Stimulated activated CD8-positive, alpha-beta memory T cell treated with anti-CD3 and anti-CD28 coated beads, Interleukin-2, amount 100 ng/mL, for 1 hour (primary cell): Measurements from ENCODE around the gene CACNA1E.

Experiments used
- DNase-seq, 2 donors: peaks; one replicate each; pipeline ENCODE4 v3.0.0-alpha.2; 2020; ENCODE audit warnings: low read depth in 2 of 2

The CACNA1E gene

DNA sequence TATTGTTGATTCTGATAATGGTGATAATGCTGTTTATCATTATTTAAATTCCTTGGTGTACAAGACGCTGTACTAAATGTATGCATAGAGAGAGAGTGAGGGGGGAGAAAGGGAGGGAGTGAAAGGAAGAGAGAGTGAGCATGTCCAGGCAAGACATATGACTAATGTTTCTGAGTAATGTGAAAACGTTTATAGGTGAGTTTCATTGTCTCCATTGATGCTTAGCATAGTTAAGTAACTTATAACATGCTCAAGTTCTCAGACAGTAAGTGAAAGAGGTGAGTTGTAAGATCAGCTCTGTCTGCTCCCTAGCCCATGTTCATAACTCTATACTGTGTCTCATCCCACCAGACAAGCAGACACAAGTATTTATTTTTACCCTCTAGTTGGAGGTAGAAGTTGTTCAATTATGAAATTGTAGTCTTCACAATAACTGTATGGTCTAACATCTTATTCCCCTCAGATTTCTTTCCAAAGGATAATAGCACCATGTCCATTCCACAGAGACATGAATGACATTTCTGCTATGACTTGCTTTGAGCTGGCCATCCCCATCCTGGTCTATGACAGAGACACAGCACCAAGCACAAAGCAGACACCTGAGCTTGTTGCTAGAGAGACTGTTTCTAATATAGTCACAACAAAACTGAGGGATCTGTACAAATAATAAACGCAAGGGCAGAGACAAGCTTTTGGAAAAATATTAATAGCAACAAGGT lies 285.1 kb downstream of the CACNA1E start:
- no peak for DNase-seq

DNA sequence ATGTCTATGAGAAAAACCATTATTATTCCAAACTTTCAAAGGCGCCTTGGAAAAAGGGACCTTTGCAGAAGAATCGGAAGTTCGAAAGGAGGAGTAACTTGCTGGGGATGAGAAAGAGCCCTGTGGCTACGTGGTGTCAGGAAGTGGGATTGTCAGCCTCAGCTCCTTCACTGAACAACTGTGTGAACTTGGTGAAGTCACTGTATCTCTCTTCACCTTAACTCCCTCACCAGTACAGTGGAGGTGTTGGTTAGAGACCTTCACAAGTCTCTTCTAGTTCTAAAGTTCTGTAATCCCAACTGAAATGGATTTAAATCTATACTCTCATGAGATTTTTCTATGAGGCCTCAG lies 285.6 kb downstream of the CACNA1E start:
- DNase-seq = no peak

DNA sequence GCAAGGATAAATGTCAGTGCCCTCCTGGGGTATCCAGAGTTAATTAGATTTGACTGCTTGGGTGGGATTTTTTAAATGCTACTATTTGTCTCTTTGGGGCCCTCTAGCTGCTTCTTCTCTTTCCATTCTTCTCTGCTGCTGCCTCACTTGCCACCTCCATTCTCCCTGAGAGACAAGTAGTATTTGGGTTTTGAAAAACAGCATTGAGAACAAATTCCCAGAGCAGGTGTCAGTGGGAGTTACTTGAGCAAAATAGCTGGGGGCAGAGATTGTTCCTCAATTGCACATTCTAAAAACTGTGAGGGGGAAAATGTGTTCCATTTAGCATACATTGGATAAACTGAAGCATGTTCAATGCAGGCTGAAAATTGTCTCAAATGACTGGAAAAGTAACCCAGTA lies 286.5 kb downstream of the CACNA1E start:
- no peak for DNase-seq

DNA sequence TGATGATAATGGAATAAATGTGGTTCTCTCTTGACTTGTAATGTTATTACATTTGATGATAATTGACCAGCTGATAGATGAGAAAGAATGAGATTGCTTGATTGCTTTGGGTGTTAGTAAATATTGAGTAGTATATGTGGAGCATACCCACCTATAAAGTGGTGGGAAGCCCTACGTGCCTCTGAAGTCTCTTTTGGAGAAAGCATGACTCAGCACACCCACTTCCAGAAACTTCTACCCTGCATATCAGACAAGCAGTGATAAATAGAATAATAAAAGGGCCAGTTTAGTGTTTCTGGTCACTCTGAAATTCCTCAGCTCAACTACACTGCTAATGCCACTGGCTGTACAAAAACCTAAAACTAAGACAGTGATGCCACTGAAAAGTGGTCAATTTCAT lies 289.4 kb downstream of the CACNA1E start:
- DNase-seq = no peak

DNA sequence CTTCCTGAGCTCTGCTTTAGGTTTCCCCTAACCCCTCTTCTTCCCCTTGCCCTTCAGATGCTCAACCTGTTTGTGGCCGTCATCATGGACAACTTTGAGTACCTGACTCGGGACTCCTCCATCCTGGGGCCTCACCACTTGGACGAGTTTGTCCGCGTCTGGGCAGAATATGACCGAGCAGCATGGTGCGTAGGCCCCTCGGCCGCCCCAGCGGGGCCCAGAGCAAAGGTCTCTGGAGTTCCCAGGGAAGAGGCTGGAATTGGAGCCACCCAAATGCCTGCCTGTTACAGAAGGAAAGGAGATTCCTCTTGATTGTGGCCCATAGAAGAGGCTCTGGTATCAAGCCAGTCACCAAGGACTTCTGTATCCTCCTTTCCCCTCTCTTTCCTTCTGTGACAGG lies 292.7 kb downstream of the CACNA1E start:
- no peak for DNase-seq

DNA sequence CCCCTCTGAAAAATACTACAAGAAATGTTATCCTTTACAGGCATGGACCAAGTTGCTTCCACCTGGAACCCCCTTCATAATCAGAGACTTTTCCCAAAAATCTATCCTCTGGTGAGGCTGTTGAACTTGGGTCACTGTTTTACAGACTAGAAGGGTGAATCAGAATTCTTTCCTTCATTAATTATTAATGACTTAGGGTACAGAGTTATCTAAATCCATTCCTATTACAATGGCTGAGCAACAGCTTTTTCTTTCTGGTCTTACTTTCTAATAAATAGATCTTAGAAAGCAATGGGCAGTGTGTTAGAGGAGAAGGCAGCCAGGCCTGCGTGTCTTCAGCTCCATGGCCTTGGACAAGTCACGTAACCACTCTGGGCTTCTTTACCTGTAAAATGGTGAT lies 294.0 kb downstream of the CACNA1E start:
- no peak for DNase-seq

DNA sequence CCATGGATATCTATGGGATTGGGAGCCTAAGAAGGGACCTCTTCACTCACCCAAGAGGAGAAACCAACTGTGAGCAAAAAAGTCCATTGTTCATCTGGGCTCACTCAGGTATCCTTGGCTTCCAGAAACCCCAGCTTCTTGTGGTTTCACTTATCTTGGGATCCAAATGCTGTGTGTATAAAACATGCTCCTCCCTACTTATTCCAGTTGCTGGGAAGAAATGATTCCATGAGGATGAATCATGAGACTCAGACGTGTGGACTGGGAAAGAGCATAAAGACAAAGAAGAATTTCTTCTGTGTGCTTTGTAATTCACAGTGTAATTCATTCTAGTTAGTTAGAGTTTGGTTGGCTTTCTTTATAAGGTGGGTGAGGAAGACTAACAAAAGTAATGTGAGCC lies 294.5 kb downstream of the CACNA1E start:
- DNase-seq = no peak

DNA sequence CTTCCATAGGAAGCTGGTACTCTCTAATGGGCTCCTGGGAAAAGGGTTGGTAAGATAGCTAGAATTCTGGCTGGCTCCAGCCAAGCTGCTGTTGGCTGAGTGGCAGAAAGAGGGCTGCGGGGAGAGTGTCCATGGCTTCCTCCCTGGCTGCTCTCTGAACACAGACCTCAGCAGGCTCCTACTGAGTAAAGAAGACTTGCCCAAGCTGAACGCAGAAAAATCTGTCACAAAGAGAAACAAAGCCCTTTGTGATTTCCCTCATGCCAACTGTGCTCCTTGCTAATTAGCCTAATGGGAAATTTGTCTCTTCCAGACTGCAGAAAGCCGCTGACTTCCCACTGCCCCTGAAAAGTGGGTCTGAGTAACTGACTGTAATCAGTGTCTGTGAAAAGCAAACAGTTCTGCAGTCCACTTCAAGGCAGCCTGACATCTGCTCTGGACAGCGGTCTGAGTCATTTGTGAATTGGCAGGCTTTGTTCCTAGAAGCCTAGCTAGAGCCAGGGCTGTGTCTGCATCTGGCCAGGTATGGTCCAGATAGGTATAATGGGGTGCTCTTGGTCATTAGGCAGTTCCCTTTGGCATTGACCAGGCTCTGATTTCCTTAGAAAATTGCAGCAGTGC lies 295.4 kb downstream of the CACNA1E start:
- no peak for DNase-seq

DNA sequence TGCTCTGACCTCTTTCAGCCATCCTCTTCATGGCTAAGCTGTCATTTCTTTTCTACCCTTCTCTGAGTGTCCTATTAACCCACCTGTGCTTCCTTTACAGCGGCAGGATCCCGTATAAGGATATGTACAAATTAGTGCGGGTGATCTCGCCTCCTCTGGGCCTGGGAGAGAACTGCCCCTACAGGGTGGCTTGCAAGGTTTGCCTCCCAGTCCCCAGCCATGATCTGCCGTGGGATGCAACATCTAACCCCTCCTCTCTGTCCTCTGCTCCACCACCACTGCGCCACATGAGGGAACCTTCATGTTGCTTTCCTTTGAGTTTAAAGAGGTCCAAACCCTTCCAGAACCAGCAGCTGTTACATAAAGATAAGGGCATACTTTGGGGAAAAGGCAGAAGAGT lies 296.0 kb downstream of the CACNA1E start:
- no peak for DNase-seq

DNA sequence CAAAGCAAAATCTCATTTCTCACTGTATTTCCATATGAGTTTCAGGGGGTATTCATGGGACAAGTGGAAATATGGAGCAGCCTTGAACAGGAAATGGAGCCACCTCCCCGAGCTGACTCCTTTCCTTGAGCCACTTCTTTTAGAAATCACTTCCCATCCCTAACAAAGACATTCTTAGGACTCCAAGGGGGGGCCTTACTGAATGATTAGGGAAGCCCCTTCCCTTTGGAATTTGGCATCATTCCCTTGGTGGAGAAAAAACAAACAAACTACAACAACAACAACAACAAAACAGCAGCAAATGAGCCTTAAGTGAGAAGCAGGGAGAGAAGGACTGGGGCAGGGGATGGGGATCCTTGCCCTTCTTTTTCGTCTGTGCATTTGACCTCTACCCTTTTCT lies 299.9 kb downstream of the CACNA1E start:
- DNase-seq = no peak

DNA sequence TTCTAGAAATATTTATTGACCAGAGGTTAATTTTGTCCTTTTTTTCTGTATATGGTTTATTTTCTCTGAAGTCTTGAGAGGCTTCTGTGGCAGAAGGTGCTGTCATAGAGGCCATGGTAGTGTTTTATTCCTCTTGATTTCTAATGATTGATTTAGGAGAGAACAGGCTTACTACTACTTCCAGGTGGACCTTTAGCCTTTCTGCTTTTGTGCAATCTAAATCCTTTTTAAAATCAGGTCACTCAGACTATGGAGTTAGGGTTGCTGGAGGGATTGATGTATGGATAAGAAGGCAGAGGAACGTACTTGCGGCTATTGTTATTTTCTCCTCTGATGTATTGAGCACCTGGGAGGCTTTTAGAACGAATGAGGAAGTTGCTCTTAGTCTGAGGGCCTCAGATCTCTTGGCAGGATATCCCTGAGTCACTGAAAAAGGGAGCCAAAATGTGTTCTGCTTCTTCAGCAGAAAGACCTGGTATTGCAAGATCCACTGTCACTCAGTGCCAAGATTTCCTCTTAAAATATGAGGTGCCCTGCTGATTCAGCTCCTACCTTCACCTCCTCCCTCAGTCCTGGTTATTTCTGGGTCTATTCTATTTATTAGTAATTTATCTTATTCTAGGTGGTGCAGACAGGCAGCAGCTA lies 300.8 kb downstream of the CACNA1E start:
- DNase-seq = no peak

DNA sequence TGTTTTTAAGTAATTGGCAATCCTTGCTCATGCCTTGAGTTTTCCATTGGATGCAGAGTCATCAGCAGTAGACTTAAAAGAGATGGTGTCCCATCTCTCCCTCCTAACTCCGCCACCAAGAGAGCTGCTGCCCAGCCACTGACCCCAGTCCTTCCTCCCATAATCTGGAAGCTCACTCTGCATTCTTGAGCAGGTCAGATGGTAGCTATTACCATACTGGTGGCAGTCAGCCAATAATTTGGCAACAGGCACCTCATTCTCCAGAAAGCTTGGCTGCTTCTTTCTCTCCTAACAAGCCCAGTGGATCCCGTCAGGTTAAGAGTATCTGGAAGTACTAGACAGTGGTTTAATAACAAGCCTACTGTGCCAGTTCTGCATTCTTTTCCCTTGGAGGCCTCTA lies 306.1 kb downstream of the CACNA1E start:
- DNase-seq = no peak

DNA sequence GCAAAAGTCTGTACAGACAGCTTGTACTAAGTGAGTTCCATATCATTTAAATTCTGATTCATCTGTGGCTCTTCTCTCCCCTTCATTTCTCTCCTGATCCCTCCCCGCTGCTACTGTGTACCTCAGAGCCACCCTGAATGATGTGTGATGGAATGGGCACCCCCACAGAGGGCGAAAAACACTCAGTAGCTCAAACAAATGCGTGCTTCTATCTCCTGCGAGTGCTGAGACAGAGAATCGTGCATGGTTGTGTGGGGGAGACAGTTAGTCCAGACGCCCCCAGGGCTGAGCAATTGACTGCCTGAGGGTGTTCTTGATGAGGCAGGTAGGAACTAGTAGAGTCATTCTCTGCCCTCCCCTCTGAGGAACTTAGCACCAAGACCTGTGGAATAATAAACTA lies 308.4 kb downstream of the CACNA1E start:
- DNase-seq = no peak

DNA sequence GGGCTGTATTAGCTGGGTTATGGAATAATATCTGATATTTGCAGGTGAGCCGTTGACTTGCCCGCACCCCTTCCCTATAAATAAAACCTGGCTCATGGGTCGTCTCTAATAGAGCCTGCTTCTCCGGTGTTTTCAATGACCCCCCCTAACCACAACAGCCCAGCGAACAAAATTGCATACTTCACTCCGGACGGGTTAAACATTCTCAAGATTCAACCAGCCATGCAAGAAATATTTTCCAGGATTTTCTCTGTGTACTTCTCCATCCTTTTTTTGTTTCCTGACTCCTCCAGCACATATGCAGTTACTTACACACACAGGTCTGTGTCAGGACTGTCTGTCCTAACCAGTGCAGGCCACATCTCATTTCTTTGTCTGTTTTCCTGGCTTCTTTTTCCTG lies 310.5 kb downstream of the CACNA1E start:
- no peak for DNase-seq

DNA sequence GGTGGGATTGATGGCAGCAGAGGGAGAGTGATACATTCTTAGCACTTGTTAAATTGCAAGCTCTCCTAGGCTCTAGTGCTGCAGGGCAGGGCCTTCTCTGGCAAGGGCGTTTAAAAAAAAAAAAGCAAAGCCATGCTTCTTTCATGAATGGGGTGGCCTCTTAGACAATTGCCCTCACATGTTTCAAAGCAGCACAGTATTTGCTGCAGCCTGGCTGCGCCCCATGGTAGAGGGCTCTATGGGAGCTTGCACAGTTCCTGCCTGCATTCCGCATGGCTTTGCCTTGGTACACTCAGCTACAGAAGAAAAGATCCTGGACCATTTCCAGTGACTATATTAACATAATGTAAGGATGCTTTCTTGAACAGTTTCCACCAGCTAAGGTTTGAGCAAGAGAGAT lies 311.0 kb downstream of the CACNA1E start:
- no peak for DNase-seq

DNA sequence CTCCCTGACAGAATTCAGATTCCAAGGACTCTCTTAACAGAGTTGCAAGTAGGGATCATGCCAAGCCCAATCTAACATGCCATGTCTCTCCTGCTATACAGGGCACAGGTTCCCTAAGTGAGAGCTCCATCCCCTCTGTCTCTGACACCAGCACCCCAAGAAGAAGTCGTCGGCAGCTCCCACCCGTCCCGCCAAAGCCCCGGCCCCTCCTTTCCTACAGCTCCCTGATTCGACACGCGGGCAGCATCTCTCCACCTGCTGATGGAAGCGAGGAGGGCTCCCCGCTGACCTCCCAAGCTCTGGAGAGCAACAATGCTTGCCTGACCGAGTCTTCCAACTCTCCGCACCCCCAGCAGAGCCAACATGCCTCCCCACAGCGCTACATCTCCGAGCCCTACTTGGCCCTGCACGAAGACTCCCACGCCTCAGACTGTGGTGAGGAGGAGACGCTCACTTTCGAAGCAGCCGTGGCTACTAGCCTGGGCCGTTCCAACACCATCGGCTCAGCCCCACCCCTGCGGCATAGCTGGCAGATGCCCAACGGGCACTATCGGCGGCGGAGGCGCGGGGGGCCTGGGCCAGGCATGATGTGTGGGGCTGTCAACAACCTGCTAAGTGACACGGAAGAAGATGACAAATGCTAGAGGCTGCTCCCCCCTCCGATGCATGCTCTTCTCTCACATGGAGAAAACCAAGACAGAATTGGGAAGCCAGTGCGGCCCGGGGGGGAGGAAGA lies 315.0 kb downstream of the CACNA1E start:
- no peak for DNase-seq

DNA sequence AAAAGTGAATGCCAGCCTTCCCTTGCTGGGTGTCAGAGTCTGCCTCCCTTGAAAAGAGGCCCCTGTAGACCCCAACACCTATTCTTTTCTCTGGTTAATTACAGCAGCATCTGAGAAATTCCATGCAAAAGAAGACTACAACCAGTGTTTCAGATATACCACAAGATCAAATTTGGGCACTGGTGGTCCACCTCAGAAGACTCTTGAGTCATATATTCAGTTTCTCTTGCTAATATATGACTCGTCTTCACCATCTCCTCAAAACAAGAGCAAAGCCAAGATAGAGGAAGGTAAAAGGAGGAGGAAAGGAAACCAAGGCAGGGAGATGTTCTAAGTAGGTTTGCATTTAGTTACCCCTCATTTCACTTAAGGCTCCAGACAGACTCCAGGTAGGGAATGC lies 318.3 kb downstream of the CACNA1E start:
- DNase-seq = no peak

DNA sequence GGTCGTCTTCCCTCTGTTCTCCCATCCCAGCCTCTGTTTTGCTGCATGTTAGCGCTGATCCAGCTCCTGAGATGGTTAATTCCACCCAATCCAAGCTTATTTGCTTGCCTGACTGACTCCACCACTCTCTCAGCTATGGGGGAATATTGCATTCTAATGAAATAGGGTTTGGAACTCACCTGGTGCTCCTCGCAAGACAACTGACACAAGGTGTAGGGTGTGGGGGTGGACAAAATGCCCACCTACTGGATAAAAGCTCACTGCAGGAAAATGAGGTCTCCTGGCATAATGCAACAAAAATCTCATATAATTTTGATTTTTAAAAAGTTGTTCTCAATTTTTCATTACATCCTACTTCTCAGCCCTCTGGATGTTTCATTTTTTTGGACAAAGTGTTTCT lies 319.1 kb downstream of the CACNA1E start:
- no peak for DNase-seq

DNA sequence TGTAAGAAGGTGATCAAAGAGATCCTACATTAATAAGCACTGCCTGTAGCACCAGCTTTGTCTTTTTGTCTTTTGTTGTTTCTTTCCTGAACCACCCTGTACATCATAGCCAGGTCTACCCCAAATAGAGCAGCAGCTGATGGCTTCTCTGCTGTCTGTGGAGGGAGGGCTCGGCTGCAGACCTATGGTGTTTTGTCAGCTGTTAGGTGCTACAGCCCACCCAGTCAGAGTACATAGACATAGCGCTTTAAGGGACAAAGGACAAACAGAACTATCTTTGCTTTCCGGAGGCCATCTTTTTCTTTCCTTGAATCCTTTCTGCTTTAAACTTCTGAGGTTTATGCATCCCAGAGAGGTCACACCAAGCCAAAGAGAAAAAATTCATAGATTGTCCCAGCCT lies 320.1 kb downstream of the CACNA1E start:
- DNase-seq = no peak

DNA sequence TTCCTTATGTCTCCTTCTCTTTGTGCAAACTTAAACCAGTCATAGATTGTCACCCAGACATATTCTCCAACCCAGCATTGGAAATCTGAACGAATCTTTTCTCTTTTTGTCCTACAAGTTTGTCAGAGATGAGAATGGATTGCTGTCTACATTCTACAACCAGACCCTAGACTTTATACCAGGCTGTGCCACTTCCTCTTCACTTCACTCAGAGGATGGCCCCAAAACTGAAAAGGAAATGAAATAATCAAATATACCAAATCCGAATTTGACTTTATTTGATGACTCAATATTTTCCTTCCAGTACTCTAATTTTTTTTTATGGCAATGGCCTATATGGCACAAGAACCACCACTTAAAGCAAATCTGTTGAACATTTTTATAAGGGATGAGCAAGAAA lies 321.7 kb downstream of the CACNA1E start:
- no peak for DNase-seq

DNA sequence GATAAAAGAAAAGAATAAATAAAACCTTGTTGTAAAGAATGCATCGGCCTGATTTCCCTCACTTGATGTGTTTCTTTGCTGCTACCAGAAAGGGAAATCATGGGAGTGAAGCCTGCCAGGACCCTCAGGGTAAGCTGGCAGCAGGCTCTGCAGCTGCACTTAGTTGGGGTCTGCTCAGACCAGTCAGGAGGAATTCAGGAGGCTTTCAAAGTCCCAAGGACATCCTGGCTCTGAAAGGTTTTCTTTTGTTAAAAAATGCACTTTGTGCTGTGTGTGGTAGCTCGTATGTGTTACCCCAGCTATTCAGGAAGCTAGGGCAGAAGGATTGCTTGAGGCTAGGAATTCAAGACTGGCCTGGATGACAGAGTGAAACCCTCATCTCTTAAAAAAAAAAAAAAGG lies 323.4 kb downstream of the CACNA1E start:
- no peak for DNase-seq

DNA sequence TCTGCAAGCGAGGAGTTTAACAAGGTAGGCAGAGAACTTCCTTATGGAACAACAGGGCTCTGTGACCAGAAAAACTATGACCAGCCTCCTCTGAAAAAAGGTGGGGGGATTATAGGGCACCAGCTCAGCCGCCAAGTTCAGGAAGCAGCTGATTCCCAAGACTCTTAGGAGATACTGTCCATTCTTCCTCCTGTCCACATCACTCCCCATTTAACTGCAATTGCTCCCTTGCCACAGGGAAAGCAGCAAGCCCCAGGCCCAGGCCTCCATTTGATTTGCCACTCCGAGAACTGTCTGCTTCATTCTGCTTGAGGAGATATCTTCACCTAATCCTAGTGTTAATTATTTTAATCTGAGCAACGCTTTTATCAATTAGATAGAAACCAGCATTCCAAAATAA lies 323.9 kb downstream of the CACNA1E start:
- DNase-seq = no peak

DNA sequence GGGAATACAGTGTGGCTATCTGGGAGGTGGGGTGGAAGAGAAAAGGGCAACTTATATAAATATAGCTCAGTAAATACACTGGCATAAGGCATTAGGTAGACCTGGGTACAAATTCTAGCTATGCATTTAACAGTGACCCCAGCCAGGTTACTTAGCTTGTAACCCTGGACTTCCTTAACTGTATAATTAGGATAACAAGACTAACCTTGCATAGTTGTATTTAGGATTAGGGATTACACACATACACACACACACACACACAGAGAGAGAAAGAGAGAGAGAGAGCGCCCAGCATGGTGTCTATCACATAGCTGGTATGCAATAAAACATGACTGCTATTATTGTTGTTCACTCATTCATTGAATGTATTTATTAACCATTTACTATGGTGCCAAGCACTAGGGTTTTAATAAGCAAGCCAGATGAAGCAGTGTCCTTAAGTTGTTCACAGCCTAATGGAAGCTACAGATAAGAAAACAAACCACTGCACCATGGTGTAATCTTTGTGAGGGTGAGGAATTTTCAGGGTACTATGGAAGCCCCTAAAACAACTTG lies 326.8 kb downstream of the CACNA1E start:
- DNase-seq = no peak
